CD4-positive, alpha-beta T cell treated with Interleukin-17A for 1 hour (primary cell): ENCODE data around the gene IL10RA.

Experiments
- DNase-seq: peaks from one replicate; pipeline ENCODE4 v3.0.0-alpha.2; 2020

Gene IL10RA

GRCh38 chr11:118008271-118008911 lies 22.2 kb downstream of the IL10RA start:
- DNase-seq: no peak

GRCh38 chr11:118009864-118010737 lies 23.9 kb downstream of the IL10RA start:
- DNase-seq: no peak

GRCh38 chr11:118010738-118011461 lies 24.7 kb downstream of the IL10RA start:
- DNase-seq: peak; percentile 46

DNA sequence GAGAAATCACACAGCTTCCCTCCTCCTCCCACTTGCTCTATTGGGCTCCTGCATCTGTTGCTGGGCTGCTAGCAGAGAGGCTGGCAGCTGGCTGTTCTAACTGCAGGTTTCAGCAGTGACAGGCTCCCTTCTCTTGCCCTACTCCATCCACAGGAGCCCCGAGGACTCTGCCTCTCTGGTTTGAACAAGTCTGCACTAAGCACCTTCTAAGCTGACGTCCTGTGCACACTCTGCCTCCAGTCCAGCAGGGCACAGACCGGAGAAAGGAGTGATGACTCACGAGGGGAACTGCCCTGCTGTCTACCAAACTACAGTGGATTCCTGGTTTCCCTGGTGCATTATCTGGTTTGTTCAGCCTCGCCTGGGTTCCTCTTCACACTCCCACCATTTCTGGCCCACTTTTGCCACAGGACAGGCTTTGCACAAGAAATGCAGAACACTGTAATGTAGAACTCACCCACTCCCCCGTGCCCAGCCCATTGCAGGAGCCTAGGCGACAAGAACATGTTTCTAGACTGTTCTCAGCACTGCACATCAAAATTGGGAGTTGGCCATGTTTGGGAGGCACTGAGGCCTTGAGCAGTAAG lies 26.0 kb downstream of the IL10RA start:
- DNase-seq: peak; percentile 47

DNA sequence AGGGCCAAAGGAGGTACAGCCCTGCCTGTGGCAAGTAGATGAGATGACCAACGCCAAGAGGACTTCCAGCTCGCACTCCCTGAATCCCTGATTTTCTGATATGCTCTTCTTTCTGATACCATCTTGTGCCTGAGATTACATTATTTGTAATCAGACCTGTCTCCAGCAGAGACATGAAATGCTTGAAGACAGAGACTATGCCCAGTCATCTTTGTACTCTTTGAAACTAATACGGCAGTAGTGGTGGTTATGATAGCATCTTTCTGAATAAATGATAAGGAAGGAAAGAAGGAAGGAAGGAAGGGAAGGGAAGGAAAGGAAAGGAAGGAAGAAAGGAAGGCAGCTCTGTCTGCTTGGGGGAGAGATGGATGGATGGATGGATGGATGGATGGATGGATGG lies 27.8 kb downstream of the IL10RA start:
- no peak for DNase-seq

GRCh38 chr11:118015385-118015841 lies 29.2 kb downstream of the IL10RA start:
- DNase-seq: peak; percentile 38

DNA sequence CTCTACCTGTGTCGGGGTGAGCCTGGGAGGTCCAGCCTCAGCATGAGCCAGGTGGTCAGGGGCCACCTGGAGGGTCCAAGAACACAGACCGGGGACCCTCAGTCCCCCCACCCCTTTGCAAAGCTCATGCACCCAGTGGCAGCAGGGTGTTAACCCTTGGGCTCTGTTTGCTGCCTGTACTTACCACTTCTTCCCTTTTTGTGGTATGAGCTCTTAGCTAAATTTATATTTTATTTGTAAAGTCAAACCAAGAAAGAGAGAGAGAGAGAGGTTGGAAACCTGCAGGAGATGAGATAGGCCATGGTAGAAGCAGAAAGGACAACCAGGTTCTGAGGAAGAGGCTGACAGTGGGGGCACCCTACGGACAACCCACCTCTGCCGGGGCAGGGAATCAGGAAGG lies 29.9 kb downstream of the IL10RA start:
- DNase-seq: no peak

GRCh38 chr11:118017111-118017510 lies 30.9 kb downstream of the IL10RA start:
- DNase-seq: no peak

DNA sequence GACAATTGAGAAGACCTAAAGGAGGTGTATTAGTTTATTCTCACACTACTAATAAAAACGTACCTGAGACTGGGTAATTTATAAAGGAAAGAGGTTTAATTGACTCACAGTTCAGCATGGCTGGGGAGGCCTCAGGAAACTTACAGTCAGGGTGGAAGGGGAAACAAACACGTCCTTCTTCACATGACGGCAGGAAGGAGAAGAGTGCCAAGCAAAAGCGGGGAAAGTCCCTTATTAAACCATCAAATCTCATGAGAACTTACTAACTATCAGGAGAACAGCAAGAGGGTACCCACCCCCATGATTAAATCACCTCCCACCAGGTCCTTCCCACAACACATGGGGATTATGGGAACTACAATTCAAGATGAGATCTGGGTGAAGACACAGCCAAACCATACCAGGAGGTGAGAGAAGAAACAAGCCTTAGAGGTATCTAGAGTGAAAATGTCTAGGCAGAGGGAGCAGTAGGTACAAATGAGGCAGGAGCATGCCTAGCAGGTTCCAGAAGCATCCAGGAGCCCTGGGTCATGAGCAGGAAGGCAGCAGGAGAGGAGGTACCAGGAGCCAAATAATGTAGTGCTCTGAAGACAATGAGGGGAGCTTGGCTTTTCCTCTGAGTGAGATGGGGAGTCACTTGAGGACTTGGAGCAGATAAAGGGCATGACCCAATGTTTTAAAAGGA lies 31.6 kb downstream of the IL10RA start:
- no peak for DNase-seq

GRCh38 chr11:118018401-118018800 lies 32.2 kb downstream of the IL10RA start:
- DNase-seq: no peak

GRCh38 chr11:118021146-118021545 lies 35.0 kb downstream of the IL10RA start:
- DNase-seq: no peak

GRCh38 chr11:118027694-118028093 lies 41.5 kb downstream of the IL10RA start:
- DNase-seq: no peak

DNA sequence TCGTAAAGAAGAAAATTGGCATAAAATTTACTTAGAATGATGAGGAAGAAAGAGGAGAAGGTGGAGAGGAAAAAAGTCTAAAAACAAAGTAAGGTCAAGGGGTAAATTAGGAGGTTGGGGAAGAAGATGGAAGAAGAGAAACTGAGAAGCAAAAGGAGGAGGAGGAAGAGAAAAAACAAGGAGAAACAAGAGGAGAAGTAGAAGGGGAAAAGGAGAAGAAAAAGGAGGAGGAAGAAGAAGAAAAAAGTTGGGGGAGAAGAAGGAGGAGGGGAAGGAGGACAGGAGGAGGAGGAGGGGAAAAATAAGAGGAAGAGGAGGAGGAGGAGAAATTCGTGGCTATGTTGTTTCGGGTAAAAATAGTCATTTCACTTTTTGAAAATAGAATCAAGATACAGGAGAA lies 42.4 kb downstream of the IL10RA start:
- DNase-seq: no peak

DNA sequence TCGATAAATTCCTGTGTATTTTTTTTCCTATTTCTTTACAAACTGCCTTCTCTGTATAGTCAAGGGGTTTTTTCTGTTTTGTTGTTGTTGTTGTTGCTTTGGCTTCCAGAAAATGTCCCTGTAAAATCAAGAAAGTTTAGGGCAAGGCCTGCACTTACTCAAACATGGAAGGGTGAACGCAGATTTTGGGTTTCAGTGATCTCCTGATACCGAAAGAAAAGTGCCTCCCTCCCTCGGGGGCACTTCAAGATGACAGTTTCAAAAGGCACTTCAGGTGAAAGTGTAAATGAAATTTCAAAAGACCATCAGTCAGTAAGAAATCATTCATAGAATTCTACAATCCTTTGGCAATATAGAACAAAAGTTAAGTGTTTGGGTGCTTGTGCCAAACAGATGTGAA lies 47.2 kb downstream of the IL10RA start:
- DNase-seq: no peak

- DNase-seq: peak; percentile 17
These were observed 55.9 kb downstream of the IL10RA start for GRCh38 chr11:118042141-118042540.

DNA sequence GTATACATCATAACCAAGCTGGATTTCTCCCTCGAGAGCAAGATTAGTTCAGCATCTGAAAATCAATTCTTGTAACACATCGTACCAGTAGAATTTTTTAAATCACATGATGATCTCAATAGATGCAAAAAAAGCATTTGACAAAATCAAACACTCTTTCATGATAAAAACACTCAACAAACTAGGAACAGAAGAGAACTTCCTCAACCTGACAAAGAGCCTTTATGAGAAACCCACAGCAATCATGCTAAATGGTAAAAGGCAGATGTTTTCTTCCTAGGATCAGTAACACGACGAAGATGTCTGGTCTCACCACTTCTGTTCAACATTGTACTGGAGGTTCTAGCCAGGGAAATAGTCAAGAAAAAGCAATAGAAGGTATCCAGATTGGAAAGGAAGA lies 56.6 kb downstream of the IL10RA start:
- DNase-seq: no peak

DNA sequence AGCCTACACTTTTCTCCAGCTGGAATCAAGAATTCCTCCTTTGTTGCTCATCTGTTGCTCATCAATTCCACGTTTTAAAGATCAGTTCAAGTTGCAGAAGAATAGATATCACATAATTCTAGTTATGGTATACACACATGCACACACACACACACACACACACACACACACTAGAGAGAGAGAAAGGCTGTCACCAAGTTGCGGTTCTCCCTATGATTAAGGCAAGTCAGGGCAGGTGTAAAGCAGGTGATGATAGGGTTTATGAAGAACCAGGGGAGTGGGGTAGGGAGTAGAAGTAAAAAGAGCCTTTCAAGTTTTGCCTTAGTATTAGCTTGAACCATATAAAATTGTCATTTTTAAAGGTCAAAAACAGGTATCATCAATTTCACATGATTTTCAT lies 59.0 kb downstream of the IL10RA start:
- DNase-seq: peak; percentile 41

DNA sequence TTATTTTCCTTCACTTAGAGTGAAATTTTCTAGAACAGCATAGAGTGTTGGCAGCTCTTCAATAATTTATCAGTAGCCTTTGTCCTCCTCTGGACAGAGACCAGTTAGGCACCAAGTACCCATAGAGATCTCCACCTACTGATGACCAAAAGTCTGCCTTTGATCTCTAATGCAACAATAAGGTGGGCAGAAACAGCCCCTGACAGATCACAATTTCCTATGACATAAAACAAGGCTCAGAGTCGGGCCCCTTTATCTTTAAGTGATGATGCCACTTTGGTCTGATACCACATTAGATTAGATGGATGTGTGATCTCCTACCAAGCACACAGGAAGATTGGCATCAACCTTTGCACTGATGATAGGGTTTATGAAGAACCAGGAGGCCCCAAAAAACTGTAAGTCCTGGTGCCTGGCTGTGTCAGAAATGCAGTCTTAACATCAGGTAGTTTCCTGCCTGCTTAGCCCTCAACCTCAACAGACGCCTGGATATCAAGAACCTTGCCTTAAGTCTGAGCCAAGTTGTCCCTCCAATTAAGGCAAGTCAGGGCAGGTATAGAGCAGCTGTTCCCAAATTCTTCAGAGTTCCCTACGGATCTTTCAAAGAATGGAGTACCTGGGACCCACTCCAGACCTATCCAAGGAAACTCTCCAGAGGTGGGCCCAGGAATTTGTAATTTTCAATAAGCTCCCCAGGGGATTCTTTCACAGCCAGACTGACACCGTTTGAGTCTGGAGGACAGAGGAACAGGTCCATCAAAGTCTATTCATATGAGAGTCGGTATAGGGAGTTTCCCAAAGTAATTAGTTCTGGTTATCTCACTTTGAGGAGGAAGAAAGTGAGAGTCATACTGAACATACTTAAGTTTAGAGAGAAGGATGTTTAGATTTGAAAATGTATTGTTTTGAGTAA lies 60.1 kb downstream of the IL10RA start:
- peak; percentile 75 for DNase-seq

DNA sequence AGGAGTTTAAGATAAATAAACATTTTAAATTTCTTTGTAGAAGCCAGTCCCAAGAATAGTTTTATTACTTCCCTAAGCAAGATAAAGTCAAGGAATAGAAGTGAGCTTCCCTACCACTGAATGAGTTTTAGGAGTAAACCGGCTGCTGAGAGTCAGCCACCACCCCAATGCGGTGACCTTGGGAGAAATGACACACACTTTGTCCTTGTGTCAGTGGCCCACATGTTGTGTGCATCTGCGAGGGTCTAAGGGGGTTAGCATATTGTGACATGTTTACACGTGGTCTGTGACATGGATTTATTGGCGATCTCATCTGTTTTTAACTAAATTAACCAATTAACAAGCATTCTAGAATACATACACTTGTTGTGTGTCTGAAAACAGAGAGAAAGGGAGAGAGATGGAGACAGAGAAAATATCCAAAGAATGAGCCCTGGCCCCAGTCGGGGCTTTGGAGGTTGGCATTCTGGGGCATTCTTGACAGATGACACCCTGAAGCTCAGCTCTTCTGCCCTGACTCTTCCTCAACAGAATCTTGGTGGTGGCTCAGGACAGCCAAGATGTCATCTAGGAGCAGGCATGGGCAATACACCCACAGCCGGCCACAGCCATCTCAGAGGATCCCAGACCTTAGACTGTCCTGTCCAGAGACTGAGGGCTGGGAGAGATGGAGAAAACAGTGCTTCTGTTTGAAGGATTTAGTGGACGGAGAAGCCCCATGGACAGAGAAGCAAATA lies 60.9 kb downstream of the IL10RA start:
- DNase-seq: no peak

DNA sequence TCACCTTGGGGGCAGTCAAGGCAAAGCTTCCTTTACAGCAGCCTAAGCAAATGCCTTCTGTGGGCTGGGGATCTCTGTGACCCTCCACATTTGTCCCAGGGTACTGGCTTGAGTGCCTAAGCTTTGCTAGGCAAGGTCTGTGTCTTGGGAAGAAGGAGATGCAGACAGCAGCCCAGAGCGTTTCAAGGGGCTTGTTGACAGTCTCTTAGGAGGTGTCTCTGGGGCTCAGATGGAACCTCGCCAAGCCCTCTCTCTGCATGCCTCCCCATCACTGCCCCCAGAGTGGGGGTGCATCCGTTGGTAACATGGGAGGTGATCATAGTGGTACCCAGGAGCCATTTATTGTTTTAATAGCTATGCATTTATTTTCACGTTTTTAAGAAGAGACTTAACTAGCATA lies 61.6 kb downstream of the IL10RA start:
- DNase-seq: no peak
